Stimulated activated CD4-positive, alpha-beta T cell treated with anti-CD3 and anti-CD28 coated beads, Interleukin-4, amount 100 ng/mL, for 24 hours (primary cell): ENCODE data around the gene RETREG2.

Experiments
- DNase-seq: peaks from one replicate; pipeline ENCODE4 v3.0.0-alpha.2; 2020

The RETREG2 gene

GRCh38 chr2:219171231-219171651, 6.8 kb upstream of the RETREG2 start:
- DNase-seq = peak; percentile 44

- DNase-seq = no peak
Observed at GRCh38 chr2:219172231-219173154, 5.6 kb upstream of the RETREG2 start.

- no peak for DNase-seq
Observed at GRCh38 chr2:219173176-219173575, 4.9 kb upstream of the RETREG2 start.

GRCh38 chr2:219174146-219174545, 3.9 kb upstream of the RETREG2 start:
- no peak for DNase-seq

GRCh38 chr2:219174801-219175200, 3.3 kb upstream of the RETREG2 start:
- DNase-seq = no peak

GRCh38 chr2:219175486-219175885, 2.6 kb upstream of the RETREG2 start:
- DNase-seq = no peak

GRCh38 chr2:219175928-219176817, 1.9 kb upstream of the RETREG2 start:
- DNase-seq = peak; percentile 39

- peak; percentile 86 for DNase-seq
Observed at GRCh38 chr2:219176818-219177551, 1.1 kb upstream of the RETREG2 start, which contains the start of gene CNPPD1. TSS of gene CNPPD1 (minus strand) at chr2:219176925. CDS start at chr2:219176828, 97 bp downstream.

GRCh38 chr2:219178377-219179175, 501 bp downstream of the RETREG2 start:
- DNase-seq = peak; percentile 29

GRCh38 chr2:219179601-219180465, 1.8 kb downstream of the RETREG2 start:
- no peak for DNase-seq

GRCh38 chr2:219180961-219181360, 2.9 kb downstream of the RETREG2 start:
- no peak for DNase-seq

- no peak for DNase-seq
Observed at GRCh38 chr2:219181531-219181930, 3.5 kb downstream of the RETREG2 start.

- no peak for DNase-seq
Observed at GRCh38 chr2:219182331-219183150, 4.5 kb downstream of the RETREG2 start.

GRCh38 chr2:219183151-219183772, 5.2 kb downstream of the RETREG2 start:
- no peak for DNase-seq

- no peak for DNase-seq
Observed at GRCh38 chr2:219184121-219184520, 6.0 kb downstream of the RETREG2 start.

GRCh38 chr2:219186754-219187456, 8.8 kb downstream of the RETREG2 start:
- no peak for DNase-seq

- no peak for DNase-seq
Observed at GRCh38 chr2:219197388-219197787, 19.3 kb downstream of the RETREG2 start.

GRCh38 chr2:219198974-219199373, 20.9 kb downstream of the RETREG2 start:
- DNase-seq = no peak
